K562 (cell line): ENCODE results near the gene UBA1. TPM values are rescaled to one million over a fixed set of nuclear protein-coding genes. Genes with fewer than 3 reads are reported as not detected.

Experiments used
- ADNP ChIP-seq: fragments of 200-800 bp; sonication (Bioruptor generic); IDR thresholded peaks from 2 replicates; pipeline ENCODE4 v1.6.1; 2016; ENCODE audit warnings: missing genetic modification characterization, missing compliant biosample characterization
- FOSL1 ChIP-seq: fragments of 200-800 bp; sonication (Bioruptor generic); conservative IDR thresholded peaks from 2 replicates; pipeline ENCODE4 v1.6.1; 2016; ENCODE audit warnings: missing genetic modification characterization, missing compliant biosample characterization
- FOXJ3 ChIP-seq: sonication (generic); formaldehyde crosslinking; IDR thresholded peaks from 2 replicates; pipeline ENCODE4 v1.4.0; 2020; ENCODE audit warnings: mild to moderate bottlenecking, missing genetic modification reagents
- FOXM1 ChIP-seq, 2 experiments: fragments of 450-650 bp in 1 of 2; sonication (generic) in 1 of 2; formaldehyde crosslinking in 1 of 2; IDR thresholded peaks; 2 replicates each; pipeline versions ENCODE4 v1.6.1 to v1.9.0; 2017 to 2022; ENCODE audit warnings: low read depth in 2 of 2, mild to moderate bottlenecking in 2 of 2, missing genetic modification reagents in 1 of 2, moderate library complexity in 1 of 2
- GABPB2 ChIP-seq: fragments of 250-450 bp; sonication (Bioruptor Pico); conservative IDR thresholded peaks from 2 replicates; pipeline ENCODE4 v1.5.1; 2021; ENCODE audit warnings: mild to moderate bottlenecking
- KAT2B ChIP-seq: IDR thresholded peaks from one replicate; pipeline ENCODE4 v1.6.1; 2012; ENCODE audit warnings: low read depth, mild to moderate bottlenecking, control low read depth, inconsistent platforms, low read length, moderate library complexity
- LCOR ChIP-seq: sonication (generic); formaldehyde crosslinking; IDR thresholded peaks from 2 replicates; pipeline ENCODE4 v1.8.0; 2022; ENCODE audit warnings: mild to moderate bottlenecking, missing genetic modification reagents
- MCM3 ChIP-seq: fragments of 450-650 bp; IDR thresholded peaks from 2 replicates; pipeline ENCODE4 v1.6.1; 2016
- PCBP2 ChIP-seq: fragments of 200-400 bp; formaldehyde crosslinking; IDR thresholded peaks from 2 replicates; pipeline ENCODE4 v1.6.1; 2018; ENCODE audit warnings: low read length, low read depth, mild to moderate bottlenecking, moderate library complexity; ENCODE audit not compliant: poor library complexity, severe bottlenecking
- POLR3A ChIP-seq: IDR thresholded peaks from 2 replicates; pipeline ENCODE4 v1.6.1; 2011; ENCODE audit warnings: borderline replicate concordance, mild to moderate bottlenecking, moderate library complexity; ENCODE audit not compliant: insufficient read length, insufficient read depth; ENCODE audit errors: extremely low read depth
- PRDM10 ChIP-seq: fragments of 450-650 bp; IDR thresholded peaks from 2 replicates; pipeline ENCODE4 v1.6.1; 2018; ENCODE audit not compliant: partially characterized antibody
- RAD21 ChIP-seq, 2 experiments: fragments of 250-450 bp in 1 of 2; fragments of 450-650 bp in 1 of 2; sonication (Bioruptor Pico) in 1 of 2; formaldehyde crosslinking in 1 of 2; IDR thresholded peaks in 1 of 2; conservative IDR thresholded peaks in 1 of 2; 2 replicates each; pipeline versions ENCODE4 v1.4.0 to v1.8.0; 2020 to 2022; ENCODE audit warnings: mild to moderate bottlenecking in 2 of 2, moderate library complexity in 1 of 2
- RCOR1 ChIP-seq, 2 experiments: IDR thresholded peaks; 2 replicates each; pipeline ENCODE4 v1.6.1; 2012; ENCODE audit warnings: low read depth in 2 of 2, low read length in 2 of 2, borderline replicate concordance in 1 of 2, improper control_type of control experiment in 1 of 2
- SMAD1 ChIP-seq: fragments of 150-350 bp; IDR thresholded peaks from 2 replicates; pipeline ENCODE4 v1.6.1; 2014; ENCODE audit warnings: low read length, low read depth; ENCODE audit not compliant: partially characterized antibody
- SREBF2 ChIP-seq: sonication (generic); formaldehyde crosslinking; IDR thresholded peaks from 2 replicates; pipeline ENCODE4 v1.4.0; 2020; ENCODE audit warnings: mild to moderate bottlenecking, missing genetic modification reagents
- SRSF9 ChIP-seq: fragments of 200-400 bp; formaldehyde crosslinking; IDR thresholded peaks from 2 replicates; pipeline ENCODE4 v1.6.1; 2017; ENCODE audit warnings: low read depth, low read length, borderline replicate concordance
- TFAM ChIP-seq: fragments of 250-450 bp; sonication (Bioruptor Pico); conservative IDR thresholded peaks from 2 replicates; pipeline ENCODE4 v1.5.0; 2021; ENCODE audit warnings: mild to moderate bottlenecking, moderate library complexity
- TFAP4 ChIP-seq: sonication (generic); formaldehyde crosslinking; IDR thresholded peaks from 2 replicates; pipeline ENCODE4 v1.8.0; 2022; ENCODE audit warnings: missing genetic modification reagents, mild to moderate bottlenecking, moderate library complexity, borderline replicate concordance
- ZBTB17 ChIP-seq: fragments of 450-650 bp; formaldehyde crosslinking; IDR thresholded peaks from 2 replicates; pipeline ENCODE4 v1.4.0; 2020; ENCODE audit warnings: mild to moderate bottlenecking
- ZKSCAN1 ChIP-seq: fragments of 150-350 bp; IDR thresholded peaks from 2 replicates; pipeline ENCODE4 v1.6.1; 2016; ENCODE audit warnings: low read depth, low read length
- ZNF217 ChIP-seq: sonication (generic); formaldehyde crosslinking; IDR thresholded peaks from 2 replicates; pipeline ENCODE4 v1.8.0; 2022; ENCODE audit warnings: mild to moderate bottlenecking, missing genetic modification reagents
- ZNF232 ChIP-seq: sonication (generic); formaldehyde crosslinking; IDR thresholded peaks from 2 replicates; pipeline ENCODE4 v1.8.0; 2022; ENCODE audit warnings: mild to moderate bottlenecking, missing genetic modification reagents
- ZNF324 ChIP-seq: fragments of 250-450 bp; sonication (Bioruptor Pico); IDR thresholded peaks from 2 replicates; pipeline ENCODE4 v1.4.0; 2020; ENCODE audit warnings: mild to moderate bottlenecking
- polyA plus RNA-seq, 8 experiments: library from polyadenylated mRNA; depleted of rRNA in 4 of 8; stranded (reverse) in 5 of 8; unstranded in 3 of 8; fragments of >200 nt; fragmentation: Nextera tagmentation in 2 of 8; fragmentation: Illumina TruSeq in 1 of 8; extraction: Ambion mirVana in 2 of 8; extraction: Trizol in 1 of 8; gene quantifications; 2 replicates each; pipeline versions ENCODE4 v1.2.1 to v1.2.3, GENCODE V29; 2011 to 2014; ENCODE audit warnings: inconsistent platforms in 1 of 8, missing spikeins in 1 of 8
- total RNA-seq, 7 experiments: library from RNA; depleted of rRNA in 6 of 7; stranded (reverse); fragments of >200 nt in 6 of 7; fragmentation: Illumina TruSeq in 2 of 7; extraction: Trizol in 2 of 7; gene quantifications; 2 replicates each; pipeline versions ENCODE4 v1.2.1 to v1.2.3, GENCODE V29; 2011 to 2021; ENCODE audit warnings: low replicate concordance in 1 of 7

Gene UBA1
- total and polyA plus RNA-seq, 9 of the 15 experiments (the other 6 are each of a cell fraction or from before 2014, with no cell fraction given), result 32.0 to 174 (median 93.6) TPM

DNA sequence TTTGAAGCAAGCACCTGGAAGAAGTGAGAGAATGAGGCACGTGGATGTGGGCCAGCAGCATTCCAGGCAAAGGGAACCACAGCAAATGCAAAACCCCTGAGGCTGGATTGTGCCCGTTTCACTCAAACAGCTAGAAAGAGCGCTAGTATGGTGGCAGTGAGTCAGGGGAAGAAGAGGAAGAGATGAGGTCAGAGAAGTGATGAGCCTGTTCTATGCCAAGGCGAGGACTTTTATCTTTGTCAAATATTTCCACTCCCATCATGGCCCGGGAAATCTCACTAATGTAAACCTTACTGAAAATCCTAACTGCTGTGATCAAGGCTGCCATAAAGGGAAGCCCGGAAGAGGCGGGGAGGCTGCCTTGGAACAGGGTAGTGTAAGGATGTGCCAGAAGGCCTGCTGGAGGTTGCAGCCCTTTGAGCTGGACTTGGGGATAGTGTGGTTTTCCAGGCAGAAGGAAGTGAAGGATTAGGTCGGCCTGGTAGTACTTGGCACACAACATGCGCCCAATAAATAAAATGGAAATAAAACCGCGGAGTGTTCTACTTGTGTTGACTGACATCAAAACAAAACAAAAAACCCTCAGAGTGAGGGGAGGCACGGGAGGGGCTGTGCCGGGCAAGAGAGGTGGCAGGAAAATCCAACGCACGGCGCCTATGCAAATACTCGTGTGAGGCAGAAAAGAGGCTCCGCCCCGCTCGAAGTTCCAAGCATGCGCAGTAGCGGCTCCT is 23.7 kb downstream of the UBA1 start (continued):
- TF ChIP-seq GABPB2 (CRISPR knock-in tag), result no peak
- no peak for TF ChIP-seq ZNF232
- TF ChIP-seq ADNP, result no peak
- TF ChIP-seq SRSF9, result no peak
- TF ChIP-seq MCM3, result no peak
- no peak for TF ChIP-seq RCOR1 (IDR thresholded peaks at IDR 0.05; ENCODE audit: borderline replicate concordance in 1 of 2, low read depth in 2 of 2, low read length in 2 of 2)
- no peak for TF ChIP-seq PRDM10
- TF ChIP-seq POLR3A, result no peak
- no peak for TF ChIP-seq SMAD1
- TF ChIP-seq FOXM1 (IDR thresholded peaks at IDR 0.05; ENCODE audit: low read depth), result no peak
- TF ChIP-seq FOXM1 (CRISPR knock-in tag; IDR thresholded peaks at IDR 0.05; ENCODE audit: low read depth), result no peak
- 0 out of 4 replicates have a peak, but pooled peaks of 1 of the 2 experiments have one; percentile 6 for TF ChIP-seq RAD21 (CRISPR knock-in tag; conservative IDR thresholded peaks at IDR 0.05 in 1 of 2, IDR thresholded peaks at IDR 0.05 in 1 of 2)
- no peak for TF ChIP-seq LCOR
- no peak for TF ChIP-seq ZNF217
- TF ChIP-seq SREBF2 (CRISPR knock-in tag), result no peak
- peak; percentile 6; the same call in 1 of the 2 replicates for TF ChIP-seq TFAP4 (CRISPR knock-in tag)
- no peak for TF ChIP-seq ZNF324 (CRISPR knock-in tag)
- no peak for TF ChIP-seq ZKSCAN1
- no peak for TF ChIP-seq KAT2B
- TF ChIP-seq ZBTB17, result no peak
- TF ChIP-seq PCBP2, result no peak
- no peak for TF ChIP-seq FOSL1 (tag)
- TF ChIP-seq TFAM (CRISPR knock-in tag), result no peak
- no peak for TF ChIP-seq FOXJ3 (CRISPR knock-in tag)
